ENCODE data around the gene SDF2L1. TPM values are rescaled to one million over a fixed set of nuclear protein-coding genes. Genes with fewer than 3 reads are reported as not detected.

SDF2L1 gene
- total and polyA plus RNA-seq, 2 of the 13 experiments (the other 11 are each of a cell fraction or from before 2014, with no cell fraction given), result 18.0 to 57.4 TPM

DNA sequence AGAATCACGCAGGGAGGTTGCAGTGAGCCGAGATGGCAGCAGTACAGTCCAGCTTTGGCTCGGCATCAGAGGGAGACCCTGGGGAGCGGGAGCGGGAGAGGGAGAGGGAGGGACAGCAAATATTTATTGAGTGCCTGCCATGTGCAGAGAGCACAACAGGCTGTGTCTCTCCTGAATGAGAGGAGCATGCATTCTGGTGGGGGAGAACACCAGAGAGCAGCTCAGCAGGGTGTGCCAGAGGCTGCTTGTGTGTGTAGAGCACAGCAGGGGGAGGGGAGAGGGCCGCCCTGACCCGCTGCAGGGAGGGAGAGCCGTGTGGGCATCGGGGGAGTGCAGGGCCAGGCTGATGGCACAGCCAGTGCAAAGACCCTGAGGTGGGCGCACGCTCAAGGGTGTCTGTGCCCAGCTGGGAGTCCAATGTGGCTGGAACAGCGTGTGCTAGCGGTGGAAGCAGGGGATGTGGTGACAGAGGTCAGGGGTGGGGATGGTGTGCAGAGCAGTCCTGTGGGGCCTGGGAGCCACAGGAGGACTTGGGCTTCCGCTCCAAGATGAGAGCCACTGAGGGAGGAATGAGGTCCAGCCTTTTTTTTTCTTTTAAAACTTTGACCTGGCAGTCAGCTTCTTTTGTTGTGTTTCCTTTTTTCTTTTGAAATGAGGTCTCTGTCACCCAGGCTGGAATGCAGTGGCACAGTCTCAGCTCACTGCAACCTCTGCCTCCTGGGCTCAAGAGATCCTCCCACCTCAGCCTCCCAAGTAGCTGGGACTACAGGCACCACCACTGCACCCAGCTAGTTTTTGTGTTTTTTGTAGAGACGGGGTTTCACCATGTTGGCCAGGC, 35.7 kb downstream of the SDF2L1 start (continued):
- TF ChIP-seq, protein P1, sequence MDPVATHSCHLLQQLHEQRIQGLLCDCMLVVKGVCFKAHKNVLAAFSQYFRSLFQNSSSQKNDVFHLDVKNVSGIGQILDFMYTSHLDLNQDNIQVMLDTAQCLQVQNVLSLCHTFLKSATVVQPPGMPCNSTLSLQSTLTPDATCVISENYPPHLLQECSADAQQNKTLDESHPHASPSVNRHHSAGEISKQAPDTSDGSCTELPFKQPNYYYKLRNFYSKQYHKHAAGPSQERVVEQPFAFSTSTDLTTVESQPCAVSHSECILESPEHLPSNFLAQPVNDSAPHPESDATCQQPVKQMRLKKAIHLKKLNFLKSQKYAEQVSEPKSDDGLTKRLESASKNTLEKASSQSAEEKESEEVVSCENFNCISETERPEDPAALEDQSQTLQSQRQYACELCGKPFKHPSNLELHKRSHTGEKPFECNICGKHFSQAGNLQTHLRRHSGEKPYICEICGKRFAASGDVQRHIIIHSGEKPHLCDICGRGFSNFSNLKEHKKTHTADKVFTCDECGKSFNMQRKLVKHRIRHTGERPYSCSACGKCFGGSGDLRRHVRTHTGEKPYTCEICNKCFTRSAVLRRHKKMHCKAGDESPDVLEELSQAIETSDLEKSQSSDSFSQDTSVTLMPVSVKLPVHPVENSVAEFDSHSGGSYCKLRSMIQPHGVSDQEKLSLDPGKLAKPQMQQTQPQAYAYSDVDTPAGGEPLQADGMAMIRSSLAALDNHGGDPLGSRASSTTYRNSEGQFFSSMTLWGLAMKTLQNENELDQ (CRISPR knock-in tag; IDR thresholded peaks at IDR 0.05; ENCODE audit: borderline replicate concordance), result no peak
- peak; percentile 96 for TF ChIP-seq SP5 (CRISPR knock-in tag; IDR thresholded peaks at IDR 0.05; ENCODE audit: borderline replicate concordance, low read depth)
- no peak for TF ChIP-seq ZNF549 (CRISPR knock-in tag; IDR thresholded peaks at IDR 0.05)
- TF ChIP-seq, protein P2, sequence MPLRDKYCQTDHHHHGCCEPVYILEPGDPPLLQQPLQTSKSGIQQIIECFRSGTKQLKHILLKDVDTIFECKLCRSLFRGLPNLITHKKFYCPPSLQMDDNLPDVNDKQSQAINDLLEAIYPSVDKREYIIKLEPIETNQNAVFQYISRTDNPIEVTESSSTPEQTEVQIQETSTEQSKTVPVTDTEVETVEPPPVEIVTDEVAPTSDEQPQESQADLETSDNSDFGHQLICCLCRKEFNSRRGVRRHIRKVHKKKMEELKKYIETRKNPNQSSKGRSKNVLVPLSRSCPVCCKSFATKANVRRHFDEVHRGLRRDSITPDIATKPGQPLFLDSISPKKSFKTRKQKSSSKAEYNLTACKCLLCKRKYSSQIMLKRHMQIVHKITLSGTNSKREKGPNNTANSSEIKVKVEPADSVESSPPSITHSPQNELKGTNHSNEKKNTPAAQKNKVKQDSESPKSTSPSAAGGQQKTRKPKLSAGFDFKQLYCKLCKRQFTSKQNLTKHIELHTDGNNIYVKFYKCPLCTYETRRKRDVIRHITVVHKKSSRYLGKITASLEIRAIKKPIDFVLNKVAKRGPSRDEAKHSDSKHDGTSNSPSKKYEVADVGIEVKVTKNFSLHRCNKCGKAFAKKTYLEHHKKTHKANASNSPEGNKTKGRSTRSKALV (CRISPR knock-in tag; IDR thresholded peaks at IDR 0.05), result no peak
- no peak for TF ChIP-seq YY1 (IDR thresholded peaks at IDR 0.05; ENCODE audit: insufficient read depth, insufficient replicate concordance, low read depth, low read length)
- TF ChIP-seq GABPA (IDR thresholded peaks at IDR 0.05; ENCODE audit: low read depth, low read length), result no peak
- TF ChIP-seq GABPA (CRISPR knock-in tag; IDR thresholded peaks at IDR 0.05; ENCODE audit: low read depth), result no peak
- 0 out of 2 replicates have a peak, but pooled peaks have one; percentile 43 for TF ChIP-seq GATAD1 (CRISPR knock-in tag; IDR thresholded peaks at IDR 0.05)
- TF ChIP-seq, protein P3, sequence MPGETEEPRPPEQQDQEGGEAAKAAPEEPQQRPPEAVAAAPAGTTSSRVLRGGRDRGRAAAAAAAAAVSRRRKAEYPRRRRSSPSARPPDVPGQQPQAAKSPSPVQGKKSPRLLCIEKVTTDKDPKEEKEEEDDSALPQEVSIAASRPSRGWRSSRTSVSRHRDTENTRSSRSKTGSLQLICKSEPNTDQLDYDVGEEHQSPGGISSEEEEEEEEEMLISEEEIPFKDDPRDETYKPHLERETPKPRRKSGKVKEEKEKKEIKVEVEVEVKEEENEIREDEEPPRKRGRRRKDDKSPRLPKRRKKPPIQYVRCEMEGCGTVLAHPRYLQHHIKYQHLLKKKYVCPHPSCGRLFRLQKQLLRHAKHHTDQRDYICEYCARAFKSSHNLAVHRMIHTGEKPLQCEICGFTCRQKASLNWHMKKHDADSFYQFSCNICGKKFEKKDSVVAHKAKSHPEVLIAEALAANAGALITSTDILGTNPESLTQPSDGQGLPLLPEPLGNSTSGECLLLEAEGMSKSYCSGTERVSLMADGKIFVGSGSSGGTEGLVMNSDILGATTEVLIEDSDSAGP (CRISPR knock-in tag; IDR thresholded peaks at IDR 0.05; ENCODE audit: borderline replicate concordance), result peak; percentile 78
- TF ChIP-seq, protein P4, sequence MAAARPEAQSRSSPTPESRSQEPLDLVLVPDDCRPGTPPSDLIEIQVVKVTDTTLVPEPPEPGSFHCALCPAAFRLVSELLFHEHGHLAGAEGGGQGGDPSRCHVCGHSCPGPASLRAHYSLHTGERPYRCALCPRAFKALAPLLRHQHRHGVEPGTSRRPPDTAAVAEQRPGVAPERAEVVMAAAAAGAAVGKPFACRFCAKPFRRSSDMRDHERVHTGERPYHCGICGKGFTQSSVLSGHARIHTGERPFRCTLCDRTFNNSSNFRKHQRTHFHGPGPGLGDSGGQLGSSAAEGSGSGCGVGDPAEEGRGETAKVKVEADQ (CRISPR knock-in tag; IDR thresholded peaks at IDR 0.05; ENCODE audit: borderline replicate concordance), result no peak
- peak; percentile 70 for TF ChIP-seq MED1 (CRISPR knock-in tag; IDR thresholded peaks at IDR 0.05)
- no peak for TF ChIP-seq ZFP90 (CRISPR knock-in tag; IDR thresholded peaks at IDR 0.05; ENCODE audit: borderline replicate concordance)
- no peak for TF ChIP-seq TEAD2 (CRISPR knock-in tag; IDR thresholded peaks at IDR 0.05)
- TF ChIP-seq, protein P5, sequence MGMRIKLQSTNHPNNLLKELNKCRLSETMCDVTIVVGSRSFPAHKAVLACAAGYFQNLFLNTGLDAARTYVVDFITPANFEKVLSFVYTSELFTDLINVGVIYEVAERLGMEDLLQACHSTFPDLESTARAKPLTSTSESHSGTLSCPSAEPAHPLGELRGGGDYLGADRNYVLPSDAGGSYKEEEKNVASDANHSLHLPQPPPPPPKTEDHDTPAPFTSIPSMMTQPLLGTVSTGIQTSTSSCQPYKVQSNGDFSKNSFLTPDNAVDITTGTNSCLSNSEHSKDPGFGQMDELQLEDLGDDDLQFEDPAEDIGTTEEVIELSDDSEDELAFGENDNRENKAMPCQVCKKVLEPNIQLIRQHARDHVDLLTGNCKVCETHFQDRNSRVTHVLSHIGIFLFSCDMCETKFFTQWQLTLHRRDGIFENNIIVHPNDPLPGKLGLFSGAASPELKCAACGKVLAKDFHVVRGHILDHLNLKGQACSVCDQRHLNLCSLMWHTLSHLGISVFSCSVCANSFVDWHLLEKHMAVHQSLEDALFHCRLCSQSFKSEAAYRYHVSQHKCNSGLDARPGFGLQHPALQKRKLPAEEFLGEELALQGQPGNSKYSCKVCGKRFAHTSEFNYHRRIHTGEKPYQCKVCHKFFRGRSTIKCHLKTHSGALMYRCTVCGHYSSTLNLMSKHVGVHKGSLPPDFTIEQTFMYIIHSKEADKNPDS (CRISPR knock-in tag; IDR thresholded peaks at IDR 0.05), result no peak
- TF ChIP-seq, protein P6, sequence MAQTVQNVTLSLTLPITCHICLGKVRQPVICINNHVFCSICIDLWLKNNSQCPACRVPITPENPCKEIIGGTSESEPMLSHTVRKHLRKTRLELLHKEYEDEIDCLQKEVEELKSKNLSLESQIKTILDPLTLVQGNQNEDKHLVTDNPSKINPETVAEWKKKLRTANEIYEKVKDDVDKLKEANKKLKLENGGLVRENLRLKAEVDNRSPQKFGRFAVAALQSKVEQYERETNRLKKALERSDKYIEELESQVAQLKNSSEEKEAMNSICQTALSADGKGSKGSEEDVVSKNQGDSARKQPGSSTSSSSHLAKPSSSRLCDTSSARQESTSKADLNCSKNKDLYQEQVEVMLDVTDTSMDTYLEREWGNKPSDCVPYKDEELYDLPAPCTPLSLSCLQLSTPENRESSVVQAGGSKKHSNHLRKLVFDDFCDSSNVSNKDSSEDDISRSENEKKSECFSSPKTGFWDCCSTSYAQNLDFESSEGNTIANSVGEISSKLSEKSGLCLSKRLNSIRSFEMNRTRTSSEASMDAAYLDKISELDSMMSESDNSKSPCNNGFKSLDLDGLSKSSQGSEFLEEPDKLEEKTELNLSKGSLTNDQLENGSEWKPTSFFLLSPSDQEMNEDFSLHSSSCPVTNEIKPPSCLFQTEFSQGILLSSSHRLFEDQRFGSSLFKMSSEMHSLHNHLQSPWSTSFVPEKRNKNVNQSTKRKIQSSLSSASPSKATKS (CRISPR knock-in tag; IDR thresholded peaks at IDR 0.05), result no peak
